D721Med (cell line): ENCODE data around the gene IRF2BP2.
"Not testable (repeated sequence)": the region's sequence is repeated elsewhere in the genome, so short reads cannot be mapped to it uniquely, and the experiment has no call there.

Experiments
- DNase-seq: peaks from one replicate; pipeline ENCODE4 v3.0.0; 2011; ENCODE audit warnings: low spot score; ENCODE audit not compliant: insufficient read length
- FAIRE-seq: peaks from 2 replicates; lab custom pipeline; 2011; peaks lifted over from hg19 to GRCh38; lab: Jason Lieb, UNC
- TF ChIP-seq, protein P1 (sequence below): IDR thresholded peaks from 2 replicates; pipeline ENCODE4 v1.5.1; 2012; ENCODE audit warnings: mild to moderate bottlenecking, control low read depth; ENCODE audit not compliant: insufficient read depth; ENCODE audit errors: missing control alignments

The IRF2BP2 gene

DNA sequence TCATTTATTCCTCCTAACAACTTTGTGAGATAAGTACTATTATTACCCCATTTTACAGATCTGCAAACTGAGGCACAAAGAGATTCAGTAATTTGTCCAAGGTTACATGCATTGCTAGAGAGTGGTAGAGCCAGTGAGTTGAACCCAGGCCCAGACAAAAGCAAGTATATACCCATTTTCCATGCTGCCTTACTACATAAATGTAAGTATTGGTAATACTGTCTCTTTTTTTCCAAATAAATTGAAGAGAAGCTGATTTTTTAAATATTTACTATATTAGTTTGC is 33.8 kb upstream of the IRF2BP2 start:
- TF ChIP-seq, protein P1, sequence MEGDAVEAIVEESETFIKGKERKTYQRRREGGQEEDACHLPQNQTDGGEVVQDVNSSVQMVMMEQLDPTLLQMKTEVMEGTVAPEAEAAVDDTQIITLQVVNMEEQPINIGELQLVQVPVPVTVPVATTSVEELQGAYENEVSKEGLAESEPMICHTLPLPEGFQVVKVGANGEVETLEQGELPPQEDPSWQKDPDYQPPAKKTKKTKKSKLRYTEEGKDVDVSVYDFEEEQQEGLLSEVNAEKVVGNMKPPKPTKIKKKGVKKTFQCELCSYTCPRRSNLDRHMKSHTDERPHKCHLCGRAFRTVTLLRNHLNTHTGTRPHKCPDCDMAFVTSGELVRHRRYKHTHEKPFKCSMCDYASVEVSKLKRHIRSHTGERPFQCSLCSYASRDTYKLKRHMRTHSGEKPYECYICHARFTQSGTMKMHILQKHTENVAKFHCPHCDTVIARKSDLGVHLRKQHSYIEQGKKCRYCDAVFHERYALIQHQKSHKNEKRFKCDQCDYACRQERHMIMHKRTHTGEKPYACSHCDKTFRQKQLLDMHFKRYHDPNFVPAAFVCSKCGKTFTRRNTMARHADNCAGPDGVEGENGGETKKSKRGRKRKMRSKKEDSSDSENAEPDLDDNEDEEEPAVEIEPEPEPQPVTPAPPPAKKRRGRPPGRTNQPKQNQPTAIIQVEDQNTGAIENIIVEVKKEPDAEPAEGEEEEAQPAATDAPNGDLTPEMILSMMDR, result no peak
- FAIRE-seq, result no peak
- DNase-seq, result no peak

DNA sequence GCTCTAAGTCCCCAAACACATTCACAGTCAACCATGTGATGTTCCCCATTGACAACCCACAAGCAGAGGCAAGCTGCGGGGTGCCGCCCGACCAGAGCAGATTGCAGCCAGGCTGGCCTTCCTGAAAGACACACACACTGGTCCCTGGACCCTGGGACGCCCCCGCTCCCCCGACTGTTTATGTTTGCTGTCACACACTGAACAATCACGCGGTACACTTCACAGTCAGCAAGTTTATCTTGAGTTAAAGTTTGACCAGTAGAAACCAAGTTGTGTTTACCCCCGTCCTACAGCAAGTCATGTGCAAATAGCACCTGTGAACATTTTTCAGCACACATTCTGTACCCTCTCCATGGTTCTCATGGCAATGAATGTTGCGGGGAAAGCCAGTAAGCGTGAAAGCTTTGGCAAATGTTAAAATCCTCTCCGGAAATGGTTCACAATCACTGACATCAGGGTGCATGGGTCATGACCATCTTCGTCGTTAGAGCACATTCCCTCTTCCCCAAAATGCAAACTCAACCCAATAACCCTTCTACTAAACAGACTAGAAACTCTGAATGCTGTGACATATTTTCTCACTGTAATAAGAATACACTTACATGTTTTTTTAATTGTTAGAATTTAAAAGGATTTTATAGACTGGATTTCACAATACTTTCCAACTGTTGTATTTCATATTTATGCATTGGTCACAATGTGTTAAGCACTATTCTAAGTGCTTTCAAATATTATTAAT is 33.3 kb upstream of the IRF2BP2 start:
- DNase-seq, result no peak
- FAIRE-seq, result no peak
- TF ChIP-seq, protein P1, result no peak

DNA sequence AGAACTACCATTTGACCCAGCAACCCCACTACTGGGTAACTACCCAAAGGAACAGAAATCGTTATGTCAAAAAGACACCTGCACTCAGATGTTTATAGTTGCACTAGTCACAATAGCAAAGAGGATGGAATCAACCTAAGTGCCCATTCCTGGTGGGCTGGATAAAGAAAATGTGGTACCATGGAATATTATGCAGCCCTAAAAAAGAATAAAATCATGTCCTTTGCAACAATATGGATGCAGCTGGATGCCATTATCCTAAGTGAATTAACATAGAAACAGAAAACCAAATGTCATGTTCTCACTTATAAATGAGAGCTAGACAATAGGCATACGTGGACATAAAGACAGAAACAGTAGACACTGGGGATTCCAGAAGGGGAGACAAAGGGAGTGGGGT is 32.5 kb upstream of the IRF2BP2 start:
- DNase-seq (no peak), FAIRE-seq (no peak)
- TF ChIP-seq, protein P1, result no peak

DNA sequence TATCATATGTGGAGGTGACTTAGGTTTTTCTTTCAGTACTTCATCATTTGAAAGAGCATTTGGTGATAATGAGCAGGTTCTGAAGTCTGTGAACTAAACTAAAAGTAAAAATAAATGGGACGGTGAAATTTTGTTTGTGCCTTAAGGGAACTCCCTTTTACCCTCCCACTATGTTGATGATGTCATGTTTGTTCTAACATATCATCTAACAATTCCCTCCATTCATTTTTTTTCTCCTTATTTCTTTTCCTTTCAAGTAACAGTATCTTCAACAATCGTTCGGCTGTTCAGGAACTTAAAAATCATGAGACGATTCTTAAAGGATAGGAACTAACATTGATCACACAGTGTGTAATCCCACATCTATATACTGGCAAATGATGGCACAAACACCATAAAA is 30.0 kb upstream of the IRF2BP2 start:
- no peak for DNase-seq
- TF ChIP-seq, protein P1, result no peak
- peak; percentile 93 for FAIRE-seq

DNA sequence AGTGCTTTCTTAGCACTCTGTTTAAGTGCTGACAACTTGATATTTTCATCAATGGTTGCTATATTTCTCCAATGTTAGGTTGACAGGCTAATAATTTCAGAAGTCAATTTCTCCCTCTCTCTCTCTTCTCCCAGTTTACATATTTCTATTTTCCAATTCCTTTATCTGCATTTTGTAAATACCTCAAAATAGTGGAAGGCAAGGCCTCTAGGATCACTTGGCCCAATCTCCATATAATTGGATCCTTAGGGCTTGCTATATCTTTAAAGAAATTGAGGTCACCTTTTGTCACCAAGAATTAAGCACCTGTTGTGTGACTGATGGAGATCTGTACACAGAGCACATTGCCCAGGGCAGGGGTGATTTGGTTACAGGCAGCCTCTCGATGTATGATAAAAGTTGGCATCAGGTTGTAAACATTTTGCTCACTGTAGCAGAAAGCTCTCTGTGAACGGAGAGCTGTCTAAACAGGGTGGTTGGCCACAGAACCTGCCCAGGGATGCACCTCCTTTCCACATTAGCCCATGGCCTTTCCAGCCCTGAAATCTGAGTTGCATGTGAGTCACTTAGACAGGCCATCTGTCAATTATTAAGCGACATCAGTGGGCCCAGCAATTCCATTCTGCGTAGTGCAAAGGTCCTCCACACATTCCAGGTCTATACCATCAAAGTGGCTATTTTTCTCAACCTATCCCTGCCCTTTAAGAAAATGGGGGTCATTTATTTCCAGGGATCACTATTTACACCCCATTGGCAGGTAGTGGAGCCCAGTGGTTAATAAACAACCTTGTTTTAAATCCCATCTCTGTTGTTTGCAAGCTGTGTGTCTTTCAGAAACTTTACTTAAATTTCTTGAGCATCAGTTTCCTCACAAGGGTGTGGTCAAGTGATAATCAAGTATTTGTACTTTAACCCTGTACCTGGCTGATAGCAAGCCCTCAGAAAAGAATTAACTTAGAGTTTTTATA is 29.1 kb upstream of the IRF2BP2 start:
- no peak for FAIRE-seq
- no peak for DNase-seq

DNA sequence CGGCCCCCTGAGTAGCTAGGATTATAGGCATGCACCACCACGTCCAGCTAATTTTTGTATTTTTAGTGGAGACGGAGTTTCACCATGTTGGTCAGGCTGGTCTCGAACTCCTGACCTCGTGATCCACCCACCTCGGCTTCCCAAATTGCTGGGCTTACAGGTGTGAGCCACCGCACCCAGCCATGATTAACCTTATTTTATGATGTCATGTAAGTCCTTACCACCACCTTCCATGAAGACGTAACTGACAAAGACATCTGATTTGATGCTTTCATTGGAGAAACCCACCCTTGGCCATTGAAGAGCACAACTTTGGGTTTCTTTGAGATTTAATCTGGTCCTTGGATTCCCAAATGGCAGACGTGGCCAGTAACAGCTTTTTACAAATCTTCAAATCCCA is 24.9 kb upstream of the IRF2BP2 start:
- not testable (repeated sequence) for FAIRE-seq

More for the DNA sequence above, 29.1 kb upstream of the IRF2BP2 start:
- TF ChIP-seq, protein P1, result no peak

DNA sequence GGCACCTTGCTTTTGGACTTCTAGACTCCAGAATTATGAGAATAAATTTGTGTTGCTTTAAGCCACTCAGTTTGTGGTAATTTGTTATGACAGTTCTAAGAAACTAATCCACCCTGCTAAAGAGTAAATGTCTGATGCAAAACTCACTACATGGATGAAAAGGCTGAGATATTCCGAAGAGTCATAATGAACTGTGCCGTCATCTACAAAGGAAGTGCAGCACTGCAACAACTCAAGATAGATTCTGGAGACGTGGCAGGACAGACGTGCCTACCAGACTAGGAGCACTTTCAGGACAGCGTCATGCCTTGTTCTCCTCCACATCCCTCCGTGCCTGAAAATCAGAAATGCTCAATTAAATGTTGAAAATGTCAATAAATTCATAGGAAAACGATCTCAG is 24.4 kb upstream of the IRF2BP2 start:
- DNase-seq (no peak), FAIRE-seq (no peak)
- TF ChIP-seq, protein P1, result no peak

More for the DNA sequence above, 24.9 kb upstream of the IRF2BP2 start:
- not testable (repeated sequence) for DNase-seq
